ENCODE data around the gene CACNA1H.

CACNA1H gene

DNA sequence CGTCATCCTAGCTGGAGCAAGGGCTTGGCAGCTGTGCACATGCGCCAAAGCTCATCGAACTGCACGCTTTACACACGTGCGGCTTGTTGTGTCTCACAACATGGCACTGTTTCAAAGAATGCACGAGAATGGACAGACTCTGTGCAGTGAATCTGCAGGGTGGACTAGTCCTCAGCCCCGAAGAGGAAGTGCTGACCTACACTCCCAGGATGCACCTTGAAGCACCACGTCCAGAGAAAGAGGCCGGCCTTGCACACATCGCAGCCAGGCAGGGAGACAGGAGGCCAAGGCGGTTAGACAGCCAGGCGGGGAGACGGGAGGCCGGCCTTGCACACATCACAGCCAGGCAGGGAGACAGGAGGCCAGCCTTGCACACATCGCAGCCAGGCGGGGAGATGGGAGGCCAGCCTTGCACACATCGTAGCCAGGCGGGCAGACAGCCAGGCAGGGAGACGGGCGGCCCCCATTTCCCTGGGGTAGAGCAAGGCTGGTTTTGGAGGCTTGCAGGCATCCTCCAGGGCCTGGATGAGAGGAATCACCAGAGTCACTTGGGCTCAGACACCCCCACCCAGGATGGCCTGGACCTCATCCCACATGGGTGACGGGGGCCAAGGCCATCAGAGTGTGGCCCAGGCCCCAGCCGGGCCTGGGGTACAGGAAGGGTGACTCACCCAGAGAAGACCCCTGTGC is 9.0 kb upstream of the CACNA1H start:
- no peak for DNase-seq

DNA sequence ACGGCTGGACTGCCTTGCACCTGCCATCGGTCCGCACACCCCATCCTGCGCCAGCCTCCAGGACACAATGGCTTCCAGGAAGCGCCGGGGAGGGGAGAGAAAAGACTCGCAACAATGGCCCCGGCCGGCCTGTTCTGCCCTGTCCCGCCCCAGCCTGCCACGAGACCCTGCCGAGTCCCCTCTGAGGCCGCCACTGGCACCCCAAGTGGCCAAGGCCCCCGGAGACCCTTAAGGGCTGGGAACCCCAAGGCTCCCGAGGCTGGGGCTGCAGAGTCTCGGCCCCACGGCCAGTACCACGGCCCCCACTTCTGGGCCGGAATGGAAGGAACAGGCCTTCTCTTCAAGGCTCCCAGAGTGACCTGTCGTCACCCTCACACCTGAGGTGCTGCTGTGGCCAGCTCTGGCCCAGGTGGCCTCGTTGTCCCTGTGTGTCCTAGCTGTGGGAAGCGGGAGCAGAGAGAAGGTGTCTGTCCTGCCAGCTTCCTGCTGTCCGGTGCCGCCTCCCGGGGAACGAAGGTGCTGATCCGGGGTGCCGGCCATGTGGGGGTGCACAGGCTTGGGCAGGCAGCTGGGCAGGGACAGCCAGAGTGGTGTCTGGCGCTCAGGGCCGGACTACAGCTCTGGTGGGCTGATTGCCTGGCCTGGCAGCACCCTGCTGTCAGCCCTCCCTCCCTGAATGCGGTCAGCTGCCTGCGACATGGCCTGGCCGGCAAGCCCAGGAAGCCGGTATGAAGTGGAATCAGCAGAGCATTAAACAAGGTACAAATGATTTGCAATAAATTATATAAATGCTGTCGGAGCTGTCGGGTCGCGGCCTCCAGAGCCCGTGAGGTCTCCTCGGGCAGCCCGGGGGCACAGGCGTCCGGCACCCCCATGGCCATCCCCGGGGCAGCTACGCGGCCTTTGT is 8.2 kb upstream of the CACNA1H start:
- DNase-seq: no peak

GRCh38 chr16:1145383-1146100 is 7.4 kb upstream of the CACNA1H start:
- no peak for DNase-seq

- DNase-seq: no peak
These were observed 6.5 kb upstream of the CACNA1H start for GRCh38 chr16:1146409-1146808.

DNA sequence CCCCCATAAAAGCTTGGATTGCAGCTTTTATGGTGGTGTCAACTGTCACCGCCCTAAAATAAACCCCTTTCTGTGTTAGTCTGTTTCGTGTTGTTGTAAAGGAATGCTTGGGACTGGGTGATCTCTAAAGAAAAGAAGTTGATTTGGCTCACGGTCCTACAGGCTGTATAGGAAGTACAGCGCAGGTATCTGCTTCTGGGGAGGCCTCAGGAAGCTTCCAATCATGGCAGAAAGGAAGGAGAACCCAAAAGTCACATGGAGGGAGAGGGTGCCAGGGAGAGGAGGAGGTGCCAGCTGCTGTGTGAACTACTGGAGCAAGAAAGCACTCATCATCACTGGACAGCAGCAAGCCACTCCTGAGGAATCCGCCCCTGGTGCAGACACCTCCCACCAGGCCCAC is 5.9 kb upstream of the CACNA1H start:
- DNase-seq: no peak

GRCh38 chr16:1149101-1149636 is 3.7 kb upstream of the CACNA1H start:
- DNase-seq: no peak

GRCh38 chr16:1150511-1150982 is 2.4 kb upstream of the CACNA1H start:
- peak; percentile 20 for DNase-seq

DNA sequence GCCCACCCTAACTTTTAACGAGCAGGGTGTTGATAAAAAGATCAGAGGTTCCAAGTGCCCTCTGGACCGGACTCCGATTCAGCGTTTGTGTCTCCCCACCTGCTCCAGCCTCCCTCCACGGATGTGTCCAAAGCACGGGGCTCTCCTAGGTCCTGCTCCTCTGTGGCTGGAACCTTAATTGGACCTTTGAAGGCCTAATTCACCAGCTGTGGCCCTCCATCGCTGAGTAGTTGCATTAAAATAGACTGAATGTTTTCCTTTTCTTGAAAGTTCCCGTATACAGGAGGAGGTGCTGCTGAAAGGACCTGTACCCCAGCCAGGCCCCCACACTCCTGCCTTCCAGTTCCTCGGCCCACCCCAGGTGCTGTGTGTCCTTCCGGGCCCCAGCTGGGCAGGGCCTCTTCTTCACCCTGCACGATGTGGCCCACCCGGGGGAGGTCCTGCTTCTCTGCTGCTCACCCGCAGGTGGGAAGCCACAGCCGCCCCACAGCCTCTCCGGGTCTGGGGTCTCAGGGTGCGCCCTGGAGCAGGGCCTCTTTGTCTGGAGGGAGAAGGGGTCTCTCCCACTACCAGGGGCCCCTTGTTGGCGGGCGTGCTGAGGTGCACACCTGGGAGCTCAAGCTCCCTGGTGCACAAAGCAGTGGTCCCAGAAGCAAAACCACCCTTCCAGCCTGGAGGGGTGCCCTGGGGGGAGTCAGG is 1.3 kb upstream of the CACNA1H start:
- no peak for DNase-seq

- peak; percentile 53 for DNase-seq
These were observed 725 bp upstream of the CACNA1H start for GRCh38 chr16:1152123-1152638.

GRCh38 chr16:1153480-1154160 is 714 bp downstream of the CACNA1H start:
- DNase-seq: no peak

- DNase-seq: no peak
These were observed 1.5 kb downstream of the CACNA1H start for GRCh38 chr16:1154291-1154886.

- no peak for DNase-seq
These were observed 2.0 kb downstream of the CACNA1H start for GRCh38 chr16:1154887-1155331.

- DNase-seq: no peak
These were observed 2.6 kb downstream of the CACNA1H start for GRCh38 chr16:1155353-1156054.

DNA sequence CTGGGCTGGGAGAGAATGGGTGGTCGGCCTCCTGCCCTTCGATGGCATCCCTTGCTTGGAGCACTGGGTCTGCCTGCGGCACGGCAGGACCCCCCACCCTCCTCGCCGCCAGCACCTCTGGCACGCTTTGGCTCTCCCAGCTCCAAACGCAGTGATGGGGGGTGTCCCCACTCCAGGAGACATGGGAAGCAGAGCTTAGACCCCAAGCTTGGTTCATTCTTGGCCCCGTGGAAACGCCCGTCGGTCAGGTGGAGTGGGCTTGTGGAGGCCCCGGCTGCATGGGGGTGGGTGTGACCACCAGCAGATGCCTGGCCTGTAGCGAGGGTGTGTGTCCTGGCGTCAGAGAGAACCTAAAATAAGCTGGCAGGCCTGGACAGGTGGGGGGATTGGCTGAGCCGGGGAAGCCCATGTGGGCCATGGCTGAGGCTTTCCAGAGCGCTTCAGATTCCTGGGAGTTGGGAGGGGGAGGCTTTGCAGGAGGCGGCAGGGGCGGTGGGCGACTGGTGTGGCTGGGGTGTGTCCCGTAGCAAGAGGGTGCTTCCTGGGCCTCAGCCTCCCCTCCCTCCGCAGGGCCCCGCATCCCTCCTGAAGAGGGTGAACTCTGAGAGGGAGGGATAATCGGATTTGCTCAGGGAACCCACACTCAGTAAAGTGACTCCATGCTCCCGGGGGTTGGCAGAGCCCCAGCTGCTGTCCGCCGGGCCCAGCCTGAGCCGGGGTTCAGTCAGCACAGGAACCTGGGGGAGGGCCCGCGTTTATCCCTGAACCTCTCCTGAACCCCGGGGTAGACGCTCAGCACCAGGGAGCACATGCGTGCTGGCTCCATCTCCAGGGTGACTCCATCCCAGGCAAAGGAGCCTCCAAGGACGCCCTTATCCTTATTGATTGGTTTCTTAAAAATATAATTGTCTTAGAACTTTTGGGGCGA is 3.4 kb downstream of the CACNA1H start:
- DNase-seq: no peak

DNA sequence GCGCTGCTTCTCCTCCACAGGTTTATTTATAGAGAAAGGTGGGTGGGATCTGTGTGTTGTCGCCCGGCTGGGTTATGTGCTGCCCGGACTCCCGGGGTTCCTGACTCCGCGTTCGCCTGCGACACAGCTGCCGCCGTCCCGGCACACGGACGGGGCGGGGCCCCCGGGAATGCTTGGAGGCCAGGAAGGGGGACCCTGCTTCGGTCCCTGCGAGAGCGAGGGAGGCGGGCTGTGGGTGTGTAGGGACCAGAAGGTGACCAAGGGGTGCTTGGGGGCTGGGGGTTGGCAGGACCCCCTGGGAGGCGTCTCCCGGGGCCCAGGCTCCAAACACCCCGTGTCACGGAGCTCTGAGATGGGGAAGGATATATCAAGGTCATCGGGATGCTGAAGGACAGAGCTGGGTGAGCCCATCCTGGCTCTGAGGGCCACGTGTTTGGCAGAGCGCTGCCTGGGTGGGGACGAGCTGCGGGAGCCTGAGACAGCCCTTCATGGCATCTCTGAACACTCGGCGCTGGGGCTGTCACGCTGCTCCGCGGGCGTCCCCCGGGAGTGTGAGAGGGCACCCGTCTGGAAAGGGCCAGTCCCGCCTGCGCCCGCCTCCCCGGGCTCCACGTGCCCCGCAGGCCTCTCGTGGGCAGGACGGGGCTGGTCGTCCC is 4.2 kb downstream of the CACNA1H start:
- DNase-seq: no peak

- no peak for DNase-seq
These were observed 4.9 kb downstream of the CACNA1H start for GRCh38 chr16:1157639-1158455.

DNA sequence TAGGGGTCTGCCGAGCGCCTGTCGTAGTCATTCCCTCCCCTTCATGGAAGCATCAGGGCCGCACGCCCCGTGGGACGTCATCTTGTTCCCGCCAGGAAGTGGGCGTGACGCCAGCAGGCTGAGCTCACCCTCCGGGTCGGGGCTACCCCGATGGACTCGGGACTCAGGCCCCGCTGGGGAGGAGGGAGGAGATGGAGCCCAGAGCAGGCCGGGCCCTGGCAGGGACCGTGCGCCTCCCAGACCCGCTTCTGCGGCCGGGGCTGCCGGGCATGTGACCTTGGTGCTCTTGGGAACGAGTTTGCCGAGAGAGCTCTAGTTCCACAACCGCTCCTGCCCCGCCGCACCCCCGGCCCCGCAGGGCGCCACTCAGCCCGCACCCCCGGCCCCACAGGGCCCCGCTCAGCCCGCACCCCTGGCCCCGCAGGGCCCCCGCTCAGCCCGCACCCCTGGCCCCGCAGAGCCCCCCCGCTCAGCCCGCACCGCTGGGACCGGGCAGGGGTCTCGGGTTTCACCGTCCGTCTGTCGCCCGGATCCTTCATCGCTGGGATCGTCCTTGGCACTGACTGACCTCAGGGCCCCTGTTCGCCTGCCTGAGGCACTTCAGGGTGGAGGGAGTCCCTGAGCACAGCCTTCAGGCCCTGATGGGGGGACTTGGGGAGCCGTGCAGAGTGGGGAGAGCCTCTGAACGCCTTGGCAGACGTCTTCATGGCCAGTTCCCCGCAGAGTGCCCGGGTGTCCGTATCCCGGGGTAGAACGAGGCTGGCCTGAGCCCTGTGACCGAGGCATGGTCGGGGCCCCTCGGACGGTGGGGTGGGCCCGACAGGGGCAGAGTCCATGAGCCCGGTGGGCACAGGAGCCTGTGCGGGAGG is 5.8 kb downstream of the CACNA1H start:
- DNase-seq: no peak
